Measurements from ENCODE around the gene CLCN2. TPM values are rescaled to one million over a fixed set of nuclear protein-coding genes. Genes with fewer than 3 reads are reported as not detected.

The CLCN2 gene
- total and polyA plus RNA-seq, 2 of the 8 experiments (the other 6 are each of a cell fraction or from before 2014, with no cell fraction given), result 13.7 to 16.1 TPM

DNA sequence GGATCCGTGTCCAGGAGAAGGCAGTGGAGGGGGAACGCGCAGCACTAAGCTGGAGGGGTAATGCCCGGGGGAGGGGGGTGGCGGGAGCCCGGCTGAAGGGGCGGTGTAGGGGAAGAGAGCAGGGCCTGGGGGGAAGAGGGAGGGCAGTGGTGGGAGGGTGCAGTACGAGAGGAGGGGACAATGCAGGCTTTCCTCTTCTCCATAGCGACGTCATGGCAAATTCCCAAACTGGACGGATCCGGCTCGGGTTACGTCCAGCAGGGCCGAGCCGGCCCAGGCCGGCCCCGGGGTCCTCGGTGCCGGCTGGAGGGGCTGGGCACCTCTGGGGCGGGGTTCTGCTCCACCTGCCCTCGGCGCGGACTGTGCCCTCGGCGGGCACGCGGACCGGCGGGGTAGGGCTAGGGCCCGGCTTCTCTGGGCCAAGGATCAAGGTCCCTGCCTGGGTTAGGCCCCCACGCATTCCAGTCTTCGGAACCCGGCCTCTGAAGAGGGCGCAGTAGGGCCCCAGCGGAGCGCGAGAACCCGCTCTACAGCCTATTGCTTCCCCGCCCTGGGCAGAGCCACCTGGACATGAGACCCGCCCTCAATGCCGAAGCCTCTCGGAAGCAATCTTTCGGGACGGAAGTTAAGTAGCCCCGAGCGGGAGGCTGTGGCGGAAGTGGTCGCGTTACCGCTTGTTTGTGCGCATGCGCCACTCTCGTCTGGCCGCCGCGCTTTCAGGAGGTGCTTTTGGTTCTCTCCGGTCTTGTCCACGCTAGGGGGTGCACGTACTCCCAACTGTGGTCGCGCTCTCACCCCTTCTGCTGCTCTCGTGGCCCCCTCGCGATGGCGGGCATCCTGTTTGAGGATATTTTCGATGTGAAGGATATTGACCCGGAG is 1.5 kb upstream of the CLCN2 start (continued):
- TF ChIP-seq, protein P1, sequence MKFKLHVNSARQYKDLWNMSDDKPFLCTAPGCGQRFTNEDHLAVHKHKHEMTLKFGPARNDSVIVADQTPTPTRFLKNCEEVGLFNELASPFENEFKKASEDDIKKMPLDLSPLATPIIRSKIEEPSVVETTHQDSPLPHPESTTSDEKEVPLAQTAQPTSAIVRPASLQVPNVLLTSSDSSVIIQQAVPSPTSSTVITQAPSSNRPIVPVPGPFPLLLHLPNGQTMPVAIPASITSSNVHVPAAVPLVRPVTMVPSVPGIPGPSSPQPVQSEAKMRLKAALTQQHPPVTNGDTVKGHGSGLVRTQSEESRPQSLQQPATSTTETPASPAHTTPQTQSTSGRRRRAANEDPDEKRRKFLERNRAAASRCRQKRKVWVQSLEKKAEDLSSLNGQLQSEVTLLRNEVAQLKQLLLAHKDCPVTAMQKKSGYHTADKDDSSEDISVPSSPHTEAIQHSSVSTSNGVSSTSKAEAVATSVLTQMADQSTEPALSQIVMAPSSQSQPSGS (IDR thresholded peaks at IDR 0.05; ENCODE audit: low read length), result 0 out of 2 replicates have a peak, but pooled peaks have one; percentile 30
- TF ChIP-seq MAFK (IDR thresholded peaks at IDR 0.05; ENCODE audit: low read depth, low read length), result no peak
- TF ChIP-seq YY1 (IDR thresholded peaks at IDR 0.05; ENCODE audit: low read depth, low read length), result no peak
- TF ChIP-seq CBX8 (IDR thresholded peaks at IDR 0.05; ENCODE audit: borderline replicate concordance, low read depth, low read length), result no peak
- no peak for TF ChIP-seq KDM5A (IDR thresholded peaks at IDR 0.05; ENCODE audit: low read length)
